C1 segment of cervical spinal cord (tissue), 14 donors: ENCODE data around the gene SCFD1.
"Not testable (repeated sequence)": the region's sequence is repeated elsewhere in the genome, so short reads cannot be mapped to it uniquely, and the experiment has no call there.

Experiments
- DNase-seq, 14 donors: peaks; one replicate each; lab custom pipeline; 2025; lab: John Stamatoyannopoulos, UW

The SCFD1 gene, protein sequence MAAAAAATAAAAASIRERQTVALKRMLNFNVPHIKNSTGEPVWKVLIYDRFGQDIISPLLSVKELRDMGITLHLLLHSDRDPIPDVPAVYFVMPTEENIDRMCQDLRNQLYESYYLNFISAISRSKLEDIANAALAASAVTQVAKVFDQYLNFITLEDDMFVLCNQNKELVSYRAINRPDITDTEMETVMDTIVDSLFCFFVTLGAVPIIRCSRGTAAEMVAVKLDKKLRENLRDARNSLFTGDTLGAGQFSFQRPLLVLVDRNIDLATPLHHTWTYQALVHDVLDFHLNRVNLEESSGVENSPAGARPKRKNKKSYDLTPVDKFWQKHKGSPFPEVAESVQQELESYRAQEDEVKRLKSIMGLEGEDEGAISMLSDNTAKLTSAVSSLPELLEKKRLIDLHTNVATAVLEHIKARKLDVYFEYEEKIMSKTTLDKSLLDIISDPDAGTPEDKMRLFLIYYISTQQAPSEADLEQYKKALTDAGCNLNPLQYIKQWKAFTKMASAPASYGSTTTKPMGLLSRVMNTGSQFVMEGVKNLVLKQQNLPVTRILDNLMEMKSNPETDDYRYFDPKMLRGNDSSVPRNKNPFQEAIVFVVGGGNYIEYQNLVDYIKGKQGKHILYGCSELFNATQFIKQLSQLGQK

DNA sequence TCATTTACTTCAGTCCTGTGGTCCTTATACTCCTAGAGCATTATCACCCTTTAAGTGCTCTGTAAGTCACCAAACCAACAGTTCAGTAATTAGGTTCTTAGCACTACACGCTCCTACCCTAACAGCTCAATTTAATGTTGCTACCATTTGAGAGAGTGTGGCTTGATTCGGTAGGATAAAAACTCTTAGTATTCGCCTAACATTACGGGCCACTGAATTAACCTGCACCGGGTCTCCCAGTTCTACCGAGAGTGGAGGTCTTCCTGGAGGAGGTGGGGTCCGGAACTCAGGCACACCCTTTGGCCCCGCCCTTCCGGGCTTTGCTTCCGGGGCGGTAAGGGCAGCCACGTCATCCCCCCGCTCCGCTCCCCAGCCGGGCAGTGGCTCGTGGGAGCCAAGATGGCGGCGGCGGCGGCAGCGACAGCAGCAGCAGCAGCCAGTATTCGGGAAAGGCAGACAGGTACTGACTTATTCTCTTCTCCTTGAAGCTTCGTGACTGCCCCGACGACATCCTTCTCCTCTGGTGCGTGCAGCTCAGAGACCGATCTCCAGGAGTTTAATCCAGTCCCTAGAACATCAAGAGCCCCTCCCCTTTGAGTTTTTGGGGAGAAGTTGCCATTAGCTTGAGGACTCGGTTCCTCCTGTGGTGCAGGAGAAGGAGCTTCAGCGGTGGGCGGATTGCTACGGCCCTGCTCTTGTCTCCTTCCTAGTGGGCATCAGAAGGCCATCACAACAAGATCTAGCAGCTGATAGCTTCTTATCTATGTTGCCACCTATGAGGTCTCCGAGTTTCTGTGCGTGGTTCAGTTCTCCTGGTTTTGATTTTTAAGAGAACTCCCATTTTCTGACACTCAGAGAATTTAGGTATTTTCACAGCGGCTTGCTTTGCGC, at the start of gene SCFD1:
Gene SCFD1 (plus strand): TSS at position 380 of the 891 bp plus-strand sequence. CDS start 20 bp downstream, at position 400.
- peak; percentile 23 to 93 (median 88) for DNase-seq

DNA sequence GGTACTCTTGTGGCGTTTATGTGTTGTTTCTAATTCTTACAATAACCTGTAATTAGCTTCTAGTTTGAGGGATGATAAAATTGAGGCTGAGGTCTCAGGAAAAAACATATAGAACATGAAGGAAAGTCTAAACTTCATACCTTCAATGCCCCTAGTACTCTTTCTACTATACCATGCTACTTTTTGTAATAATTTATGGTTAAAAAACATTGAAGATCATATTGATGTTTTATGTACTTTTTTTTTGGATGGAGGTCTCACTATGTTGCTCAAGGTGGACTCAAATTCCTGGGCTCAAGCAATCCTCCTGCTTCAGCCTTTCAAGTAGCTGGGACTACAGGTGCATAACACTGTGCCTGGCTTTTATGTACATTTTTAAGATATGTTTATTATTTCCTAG, 49.3 kb upstream of the SCFD1 start:
- no peak for DNase-seq

DNA sequence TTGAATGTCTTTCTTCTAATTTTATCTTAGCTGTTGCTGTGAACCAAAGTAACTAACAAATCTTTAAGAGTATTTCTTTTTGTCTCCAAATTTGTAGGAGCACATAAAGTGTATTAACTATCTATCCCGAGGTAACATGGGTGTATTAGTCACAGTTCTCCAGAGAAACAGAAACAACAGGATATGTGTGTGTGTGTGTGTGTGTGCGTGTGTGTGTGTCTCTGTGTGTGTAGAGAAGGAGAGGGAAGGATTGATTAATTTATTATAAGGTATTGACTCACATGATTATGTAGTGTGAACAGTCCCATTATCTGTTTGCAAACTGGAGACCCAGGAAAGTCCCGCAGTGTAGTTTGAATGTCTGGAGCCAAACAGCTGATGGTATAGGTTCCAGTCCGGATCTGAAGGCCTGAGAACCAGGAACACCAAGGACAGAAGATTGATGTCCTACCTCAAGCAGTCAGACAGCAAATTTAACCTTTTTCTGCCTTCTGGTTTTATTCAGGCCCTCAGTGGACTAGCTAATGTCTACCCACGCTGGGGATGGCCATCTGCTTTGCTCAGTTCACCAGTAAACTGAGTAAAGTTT, 48.8 kb upstream of the SCFD1 start:
- no peak for DNase-seq

DNA sequence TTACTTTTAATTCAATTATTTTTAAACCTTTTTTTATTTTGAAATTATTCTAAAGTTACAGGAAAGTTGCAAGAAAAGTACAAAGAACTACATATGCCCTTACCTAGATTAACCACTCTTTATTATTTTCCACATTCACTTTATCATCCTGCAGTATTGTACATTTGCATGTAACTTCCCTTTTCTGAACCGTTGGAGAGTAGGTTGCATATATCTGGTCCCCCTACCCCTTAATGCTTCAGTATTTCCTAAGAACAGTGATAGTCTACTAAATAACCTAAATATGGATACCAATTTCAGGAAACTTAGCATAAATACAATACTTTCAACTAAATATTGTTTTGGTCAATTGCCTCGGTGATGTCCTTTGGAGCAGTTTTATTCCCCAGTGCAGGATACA, 48.2 kb upstream of the SCFD1 start:
- no peak for DNase-seq

DNA sequence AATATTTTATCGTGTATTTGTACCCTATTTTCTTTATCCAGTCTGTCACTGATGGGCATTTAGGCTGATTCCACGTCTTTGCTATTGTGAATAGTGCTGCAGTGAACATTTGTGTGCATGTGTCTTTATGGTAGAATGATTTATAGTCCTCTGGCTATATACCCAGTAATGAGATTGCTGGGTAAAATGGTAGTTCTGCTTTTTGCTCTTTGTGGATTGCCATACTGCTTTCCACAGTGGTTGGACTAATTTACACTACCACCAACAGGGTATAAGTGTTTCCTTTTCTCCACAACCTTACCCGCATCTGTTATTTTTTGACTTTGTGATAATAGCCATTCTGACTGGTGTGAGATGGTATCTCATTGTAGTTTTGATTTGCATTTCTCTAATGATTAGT, 47.3 kb upstream of the SCFD1 start:
- DNase-seq: not testable (repeated sequence)

DNA sequence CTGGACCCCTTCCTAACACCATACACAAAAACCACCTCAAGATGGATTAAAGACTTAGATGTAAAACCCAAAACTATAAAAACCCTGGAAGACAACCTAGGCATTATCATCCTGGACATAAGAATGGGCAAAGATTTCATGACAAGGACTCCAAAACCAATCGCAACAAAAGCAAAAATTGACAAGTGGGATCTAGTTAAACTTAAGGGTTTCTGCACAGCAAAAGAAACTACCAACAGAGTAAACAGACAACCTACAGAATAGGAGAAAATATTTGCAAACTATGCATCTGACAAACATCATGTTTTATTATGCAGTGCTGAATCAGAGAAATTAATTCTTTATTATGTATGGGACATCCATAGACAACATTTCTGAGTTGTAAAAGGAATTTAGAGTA, 45.8 kb upstream of the SCFD1 start:
- DNase-seq: not testable (repeated sequence)

DNA sequence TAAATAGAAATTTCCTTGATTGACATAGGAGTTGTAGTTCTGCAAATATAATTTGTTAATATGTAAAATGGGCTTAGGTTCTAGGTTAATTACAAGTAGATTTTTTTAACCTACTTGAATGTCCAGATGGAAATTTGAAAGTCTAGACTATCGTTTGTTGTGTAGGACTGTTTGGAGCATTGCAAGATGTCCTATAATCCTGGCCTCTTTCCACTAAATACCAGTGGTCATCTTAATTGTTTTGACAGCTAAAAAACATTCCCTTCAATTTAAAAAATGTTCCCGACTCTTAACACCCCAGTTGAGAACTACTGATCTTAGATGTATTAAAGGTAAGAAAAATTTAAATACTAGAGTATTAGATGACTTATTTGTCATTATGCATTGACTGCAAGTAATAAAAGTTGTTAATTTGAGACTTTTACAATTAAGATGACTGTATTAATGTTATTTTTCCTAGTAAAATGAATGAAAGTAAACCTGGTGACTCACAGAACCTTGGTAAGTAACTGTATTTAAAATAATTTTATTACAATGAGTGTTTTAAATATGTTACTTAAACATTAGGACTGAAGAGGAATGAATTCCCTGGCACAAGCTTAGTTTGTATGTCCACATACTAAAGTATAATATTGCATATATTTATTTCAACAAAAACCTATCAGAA, 41.4 kb upstream of the SCFD1 start:
- DNase-seq: peak in 1 of 14 donors; percentile 8

DNA sequence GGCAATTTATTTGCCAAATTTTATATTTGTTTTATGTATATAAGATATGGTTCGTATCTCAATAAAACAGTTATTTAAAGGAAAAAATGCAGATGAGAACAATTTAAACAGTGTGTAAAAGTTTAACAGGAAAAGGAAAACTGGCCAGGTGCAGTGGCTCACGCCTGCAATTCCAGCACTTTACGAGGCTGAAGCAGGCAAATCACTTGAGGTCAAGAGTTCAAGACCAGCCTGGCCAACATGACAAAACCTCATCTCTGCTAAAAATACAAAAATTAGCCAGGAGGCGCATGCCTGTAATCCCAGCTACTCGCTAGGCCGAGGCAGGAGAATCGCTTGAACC, 40.9 kb upstream of the SCFD1 start:
- no peak for DNase-seq

DNA sequence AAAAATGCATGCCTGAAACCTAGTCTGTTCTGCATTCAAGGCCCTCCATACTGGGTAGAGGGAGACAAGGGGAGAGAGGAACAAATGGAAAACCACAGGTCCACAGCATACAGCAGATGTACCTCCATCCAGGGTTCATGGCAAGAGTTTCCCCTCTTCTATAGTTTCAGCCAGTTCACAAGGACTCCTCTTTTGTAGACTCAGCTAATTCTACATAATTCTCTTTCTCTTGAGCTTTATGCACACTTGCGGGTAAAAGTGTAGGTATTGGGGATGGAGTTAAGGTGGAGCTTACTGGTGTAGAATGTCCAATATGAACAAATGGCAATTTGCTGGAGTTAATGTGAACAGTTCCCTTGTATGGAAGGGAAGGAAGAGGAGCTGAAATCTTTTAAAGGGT, 39.7 kb upstream of the SCFD1 start:
- no peak for DNase-seq

DNA sequence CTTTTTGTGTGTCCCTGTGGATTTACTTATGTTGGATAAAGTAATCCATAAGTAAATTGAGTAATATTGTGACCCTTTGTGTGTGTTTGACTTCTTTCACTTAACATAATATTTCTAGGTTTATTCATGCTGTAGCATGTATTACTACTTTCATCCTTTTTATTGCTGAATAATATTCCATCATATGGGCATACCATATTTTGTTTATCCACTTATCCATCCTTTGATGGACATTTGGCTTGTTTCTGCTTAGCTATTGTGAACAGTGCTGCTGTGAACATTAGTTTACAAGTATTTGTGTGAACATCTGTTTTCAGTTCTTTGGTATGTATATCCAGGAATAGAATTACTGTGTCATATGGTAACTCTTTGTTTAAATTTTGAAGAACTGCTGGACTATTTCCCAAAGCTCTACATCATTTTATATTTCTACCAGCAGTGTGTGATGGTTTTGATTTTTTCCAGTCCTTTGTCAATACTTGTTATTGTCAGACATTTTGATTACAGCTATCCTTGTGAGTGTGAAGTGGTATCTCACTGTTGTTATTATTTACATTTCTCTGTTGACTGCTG, 38.0 kb upstream of the SCFD1 start:
- DNase-seq: no peak

DNA sequence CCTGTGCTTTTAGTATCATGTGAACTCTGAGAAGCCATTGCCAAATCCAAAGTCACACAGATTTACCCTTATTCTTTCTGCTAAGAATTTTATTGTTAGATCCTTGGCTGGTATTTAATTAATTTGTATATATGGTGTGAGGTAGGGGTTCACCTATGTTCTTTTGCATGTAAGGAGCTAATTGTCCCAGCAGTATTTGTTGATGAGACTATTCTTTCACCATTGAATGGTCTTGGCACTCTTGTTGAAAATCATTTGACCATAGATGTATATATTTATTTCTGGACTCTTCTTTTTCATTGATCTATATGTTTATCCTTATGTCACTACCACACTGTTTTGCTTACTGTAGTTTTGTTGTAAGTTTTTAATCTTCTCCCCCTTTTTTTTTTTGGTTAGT, 36.9 kb upstream of the SCFD1 start:
- no peak for DNase-seq

DNA sequence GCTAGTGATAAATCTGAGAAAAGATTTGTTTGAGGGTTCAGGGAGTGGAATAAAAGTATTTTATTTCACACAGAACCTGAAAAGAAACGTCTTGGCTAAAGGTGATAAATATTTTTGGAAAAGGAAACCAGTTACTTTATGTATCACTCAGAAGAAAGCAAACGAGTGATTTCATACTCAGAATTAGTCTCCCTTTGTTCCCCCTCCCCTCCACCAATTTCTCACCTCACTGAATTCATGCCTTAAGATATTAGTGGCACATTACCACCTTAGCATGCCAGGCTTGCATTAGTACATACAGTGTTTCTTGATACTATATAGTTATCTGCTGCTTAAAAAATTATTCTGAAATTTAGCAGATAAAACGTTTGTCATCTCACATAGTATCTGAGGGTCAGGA, 35.0 kb upstream of the SCFD1 start:
- DNase-seq: no peak

DNA sequence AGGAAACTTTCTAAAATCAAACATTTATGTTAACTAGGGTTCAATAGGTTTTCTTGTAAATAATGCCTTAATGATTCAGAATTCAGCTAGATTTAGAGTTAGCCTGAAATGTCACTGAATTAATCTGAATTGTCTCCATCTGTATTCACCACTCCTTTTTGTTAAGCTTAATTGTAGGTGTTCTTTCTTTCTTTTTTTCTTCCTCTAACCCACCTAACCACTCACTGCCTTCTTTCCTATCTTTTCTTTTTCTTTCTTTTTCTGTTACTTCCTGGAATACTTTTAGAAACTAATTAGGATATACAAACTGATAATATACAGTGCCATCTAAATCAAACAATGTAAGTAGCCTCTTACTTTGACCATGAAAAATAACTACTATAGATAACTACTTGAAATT, 33.2 kb upstream of the SCFD1 start:
- DNase-seq: no peak

DNA sequence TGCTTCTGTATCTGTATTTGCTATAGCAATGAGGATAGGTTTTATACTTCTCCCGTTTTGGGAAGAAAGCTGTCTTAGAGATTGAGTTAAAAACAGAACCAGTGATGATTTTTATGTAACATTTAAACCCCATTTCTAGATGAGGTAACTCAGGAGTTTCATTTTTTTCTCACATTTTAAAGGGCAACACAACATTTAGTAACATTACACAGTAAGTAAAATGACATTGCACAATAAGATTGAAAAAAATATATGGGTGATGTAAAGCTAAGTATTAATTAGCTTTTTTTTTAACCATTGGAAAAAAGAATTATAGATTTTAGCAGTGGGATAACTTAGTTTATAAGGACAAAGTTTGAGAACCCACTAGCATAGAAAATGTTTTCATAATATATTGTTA, 25.2 kb upstream of the SCFD1 start:
- DNase-seq: no peak

DNA sequence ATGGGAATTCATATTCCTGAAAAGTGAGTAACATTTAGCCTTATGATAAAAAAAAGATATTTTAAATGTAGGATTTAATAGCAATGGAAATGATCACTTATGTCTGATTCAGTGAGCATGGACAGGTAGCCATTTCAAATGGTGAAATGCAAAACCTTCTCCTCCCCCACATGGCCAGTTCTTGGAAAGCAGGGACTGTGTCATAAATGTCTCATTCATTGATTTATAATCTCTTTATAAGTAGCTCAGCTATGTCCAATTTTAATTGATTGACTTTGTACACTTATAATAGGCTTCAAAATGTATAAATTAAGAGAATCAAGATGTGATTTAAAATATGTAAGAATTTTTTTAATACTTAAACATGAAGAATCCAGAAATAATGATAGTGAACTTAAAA, 24.6 kb upstream of the SCFD1 start:
- no peak for DNase-seq

DNA sequence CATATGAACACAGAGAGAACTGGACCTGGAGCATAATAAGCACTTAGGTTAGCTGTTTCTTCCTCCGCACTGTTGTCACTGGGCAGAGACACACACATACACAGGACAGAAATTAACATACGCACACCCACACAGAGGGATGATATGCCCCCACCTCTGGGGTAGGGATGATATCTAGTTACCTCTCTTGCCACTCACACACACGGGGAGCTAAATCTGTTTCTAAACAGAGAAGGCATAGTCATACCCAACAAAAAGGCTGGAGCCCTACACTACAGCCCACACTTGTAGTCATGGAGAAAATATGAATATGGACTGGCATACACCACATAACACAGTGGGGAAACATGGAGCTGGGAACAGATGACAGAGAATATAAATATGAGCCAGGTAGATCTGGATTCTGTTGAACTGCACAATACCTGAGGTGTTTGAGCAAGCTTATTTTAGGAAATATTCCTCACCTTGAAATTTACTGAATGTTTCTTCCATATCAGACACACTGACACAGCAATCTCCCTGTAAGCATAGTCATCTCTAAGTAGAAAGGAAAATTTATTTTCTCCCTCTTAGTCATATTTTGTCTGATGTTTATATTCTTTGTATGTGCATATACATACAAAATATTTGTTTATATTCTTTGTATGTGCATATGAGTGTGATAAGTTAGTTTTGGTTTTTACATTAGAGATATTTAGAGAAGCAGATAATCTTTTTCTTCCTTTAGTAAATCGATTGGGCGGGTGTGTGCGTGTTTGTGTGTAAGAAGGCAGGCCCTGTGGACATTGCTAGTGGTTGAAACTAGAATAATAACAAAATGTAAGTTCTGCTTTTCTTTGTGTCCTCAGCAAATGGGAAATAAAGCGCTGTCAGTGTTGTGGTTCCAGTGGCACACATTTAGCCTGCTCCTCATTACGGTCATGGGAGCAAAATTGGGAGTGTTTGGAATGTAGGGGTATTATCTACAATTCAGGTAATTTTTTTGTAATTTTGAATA, 20.9 kb upstream of the SCFD1 start:
- no peak for DNase-seq

DNA sequence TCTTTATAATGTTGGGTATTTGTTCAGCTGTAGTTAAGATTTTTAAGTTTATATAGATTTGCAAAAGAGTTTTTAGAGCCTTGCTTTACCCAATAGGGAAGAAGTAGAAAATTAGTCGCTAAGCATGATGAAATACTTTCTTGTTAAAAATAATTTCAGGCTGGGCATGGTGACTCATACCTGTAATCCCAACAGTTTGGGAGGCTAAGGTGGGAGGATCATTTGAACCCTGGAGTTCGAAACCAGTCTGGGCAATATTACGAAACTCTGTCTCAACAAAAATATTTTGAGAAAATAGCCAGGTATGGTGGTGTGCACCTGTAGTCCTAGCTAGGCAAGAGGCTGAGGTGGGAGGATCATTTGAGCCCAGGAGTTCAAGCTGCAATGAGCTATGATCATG, 18.7 kb upstream of the SCFD1 start:
- no peak for DNase-seq

DNA sequence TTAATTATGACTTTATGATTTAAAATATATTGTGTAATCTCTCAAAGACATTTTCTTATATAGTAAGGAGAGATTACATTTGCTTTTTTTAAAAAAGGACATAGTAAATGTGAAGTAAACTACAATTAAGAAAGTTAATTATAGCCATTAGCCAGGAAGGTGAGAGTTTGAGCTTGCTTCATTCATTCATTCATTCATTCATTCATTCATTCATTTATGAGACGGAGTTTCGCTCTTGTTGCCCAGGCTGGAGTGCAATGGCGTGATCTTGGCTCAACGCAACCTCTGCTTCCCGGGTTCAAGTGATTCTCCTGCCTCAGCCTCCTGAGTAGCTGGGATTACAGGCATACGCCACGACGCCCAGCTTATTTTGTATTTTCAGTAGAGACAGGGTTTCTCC, 17.4 kb upstream of the SCFD1 start:
- DNase-seq: not testable (repeated sequence)

DNA sequence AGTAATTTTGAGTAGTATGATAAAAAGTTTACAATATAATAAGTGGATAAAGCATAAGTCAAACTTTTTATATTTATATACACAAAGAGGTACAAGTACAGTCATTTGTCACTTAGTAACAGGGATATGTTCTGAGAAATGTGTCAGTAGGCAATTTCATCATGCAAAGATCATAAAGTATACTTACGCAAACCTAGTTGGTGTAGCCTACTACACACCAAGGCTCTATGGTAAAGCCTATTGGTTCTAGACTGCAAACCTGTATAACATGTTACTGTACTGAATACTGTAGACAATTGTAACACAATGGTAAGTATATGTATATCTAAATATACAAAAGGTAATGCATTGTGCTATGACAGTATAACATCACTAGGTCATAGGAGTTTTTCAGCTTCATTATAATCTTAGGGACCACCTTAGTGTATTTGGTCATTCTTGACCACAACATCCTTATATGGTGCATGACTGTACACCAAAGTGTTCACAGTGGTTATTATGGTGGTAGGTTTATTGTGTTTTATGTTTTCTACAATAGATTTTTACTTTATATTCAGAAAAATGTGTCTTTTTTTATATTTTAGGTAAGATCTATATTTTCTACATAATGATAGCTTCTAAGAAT, 14.9 kb upstream of the SCFD1 start:
- DNase-seq: no peak
